Measurements from ENCODE around the gene TBX1. TPM values are rescaled to one million over a fixed set of nuclear protein-coding genes. Genes with fewer than 3 reads are reported as not detected.

The TBX1 gene
- polyA plus RNA-seq, 1 experiment, result not detected

DNA sequence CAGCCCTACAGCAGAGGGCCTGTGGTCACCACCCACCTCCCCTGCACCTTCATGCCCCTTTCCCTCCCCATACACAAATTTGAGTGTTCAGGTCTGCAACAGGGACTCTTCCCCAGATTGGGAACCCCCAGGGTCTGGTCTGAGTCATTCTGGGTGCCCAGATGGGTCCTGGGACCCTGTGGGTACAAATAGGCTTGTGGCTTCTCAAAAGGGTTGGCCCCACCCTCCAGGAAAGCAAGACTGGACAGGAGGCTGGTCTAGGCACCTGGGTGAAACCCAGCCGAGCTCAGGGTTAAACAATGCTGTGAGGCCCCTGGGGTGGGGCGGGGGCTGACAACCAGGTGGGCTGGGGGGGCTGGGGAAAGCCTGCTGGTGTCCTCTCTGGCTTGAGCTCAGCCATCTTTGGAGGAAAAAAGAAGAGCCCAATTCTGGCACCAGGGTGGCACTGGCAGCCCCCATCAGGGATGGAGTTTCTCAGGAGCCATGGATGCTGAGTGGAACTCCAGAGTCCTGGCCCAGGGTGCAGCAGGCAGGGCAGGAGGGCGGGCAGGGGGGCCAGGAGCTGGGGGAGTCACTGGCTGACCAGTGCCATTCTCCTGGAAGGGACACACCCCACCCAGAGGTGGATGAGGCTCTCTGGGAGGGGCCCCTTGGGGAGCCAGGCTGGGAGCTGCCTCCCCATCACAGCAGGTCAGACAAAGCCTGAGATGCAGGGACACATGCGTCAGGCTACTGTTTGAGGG is 45.2 kb upstream of the TBX1 start:
- ChIA-PET POLR2A (no interaction called here), CTCF (interaction anchor here (1.4 to 2.6 kb wide), 2 partner anchors 35 to 83 kb away, joined by 11 to 13 read pairs; no protein-coding TSS in a partner anchor)
- no peak for DNase-seq (ENCODE audit: low read depth)
- peaks cover 4% of the 10 kb centered on the region for H3K36me3 ChIP-seq (ENCODE audit: control insufficient read depth, insufficient read depth, low read length)
- peak overlapping the region; percentile 66 for H3K4me3 ChIP-seq (ENCODE audit: low read depth, low read length)
- H3K27me3 ChIP-seq (ENCODE audit: control insufficient read depth, insufficient read depth, low read length), result peaks cover 4% of the 10 kb centered on the region; the same call in 1 of the 2 replicates
- TF ChIP-seq, protein P1, sequence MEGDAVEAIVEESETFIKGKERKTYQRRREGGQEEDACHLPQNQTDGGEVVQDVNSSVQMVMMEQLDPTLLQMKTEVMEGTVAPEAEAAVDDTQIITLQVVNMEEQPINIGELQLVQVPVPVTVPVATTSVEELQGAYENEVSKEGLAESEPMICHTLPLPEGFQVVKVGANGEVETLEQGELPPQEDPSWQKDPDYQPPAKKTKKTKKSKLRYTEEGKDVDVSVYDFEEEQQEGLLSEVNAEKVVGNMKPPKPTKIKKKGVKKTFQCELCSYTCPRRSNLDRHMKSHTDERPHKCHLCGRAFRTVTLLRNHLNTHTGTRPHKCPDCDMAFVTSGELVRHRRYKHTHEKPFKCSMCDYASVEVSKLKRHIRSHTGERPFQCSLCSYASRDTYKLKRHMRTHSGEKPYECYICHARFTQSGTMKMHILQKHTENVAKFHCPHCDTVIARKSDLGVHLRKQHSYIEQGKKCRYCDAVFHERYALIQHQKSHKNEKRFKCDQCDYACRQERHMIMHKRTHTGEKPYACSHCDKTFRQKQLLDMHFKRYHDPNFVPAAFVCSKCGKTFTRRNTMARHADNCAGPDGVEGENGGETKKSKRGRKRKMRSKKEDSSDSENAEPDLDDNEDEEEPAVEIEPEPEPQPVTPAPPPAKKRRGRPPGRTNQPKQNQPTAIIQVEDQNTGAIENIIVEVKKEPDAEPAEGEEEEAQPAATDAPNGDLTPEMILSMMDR (IDR thresholded peaks at IDR 0.05; ENCODE audit: insufficient read depth, low read depth, low read length), result no peak

GRCh38 chr22:19716041-19716828 is 44.3 kb upstream of the TBX1 start:
- peaks cover 10% of the 10 kb centered on the region for H3K36me3 ChIP-seq (ENCODE audit: control insufficient read depth, insufficient read depth, low read length)
- no peak for DNase-seq (ENCODE audit: low read depth)
- TF ChIP-seq, protein P1 (IDR thresholded peaks at IDR 0.05; ENCODE audit: insufficient read depth, low read depth, low read length), result no peak
- ChIA-PET CTCF (interaction anchor here (0.8 to 2.6 kb wide), 6 partner anchors 27 to 194 kb away, joined by 3 to 13 read pairs (median 8); no protein-coding TSS in a partner anchor), POLR2A (no interaction called here)
- peaks cover 3% of the 10 kb centered on the region; the same call in 1 of the 2 replicates for H3K27me3 ChIP-seq (ENCODE audit: control insufficient read depth, insufficient read depth, low read length)
- no peak overlapping the region for H3K4me3 ChIP-seq (ENCODE audit: low read depth, low read length)

DNA sequence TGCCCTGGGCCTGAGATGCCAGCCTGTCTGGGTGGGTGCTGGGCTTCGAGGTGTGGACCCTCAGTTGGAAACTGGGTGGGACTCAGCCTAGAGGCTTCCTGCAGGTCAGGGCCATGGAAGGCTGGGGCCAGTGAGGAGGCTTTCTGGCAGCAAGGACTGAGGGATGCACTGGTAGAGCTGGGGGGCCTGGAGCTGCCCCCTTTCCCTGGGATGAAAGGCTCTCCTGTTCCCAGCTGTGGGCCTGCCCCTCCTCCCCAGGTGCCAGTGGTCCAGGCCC is 43.8 kb upstream of the TBX1 start:
- ChIA-PET CTCF (interaction anchor here (0.6 to 2.6 kb wide), 6 partner anchors 15 to 194 kb away, joined by 3 to 13 read pairs (median 4); no protein-coding TSS in a partner anchor), POLR2A (no interaction called here)
- DNase-seq (ENCODE audit: low read depth), result no peak
- H3K27me3 ChIP-seq (ENCODE audit: control insufficient read depth, insufficient read depth, low read length), result peaks cover 3% of the 10 kb centered on the region; the same call in 1 of the 2 replicates
- H3K36me3 ChIP-seq (ENCODE audit: control insufficient read depth, insufficient read depth, low read length), result peaks cover 13% of the 10 kb centered on the region
- TF ChIP-seq, protein P1 (IDR thresholded peaks at IDR 0.05; ENCODE audit: insufficient read depth, low read depth, low read length), result no peak
- no peak overlapping the region for H3K4me3 ChIP-seq (ENCODE audit: low read depth, low read length)

- TF ChIP-seq, protein P1 (IDR thresholded peaks at IDR 0.05; ENCODE audit: insufficient read depth, low read depth, low read length), result no peak
- Histone ChIP-seq H3K36me3 (ENCODE audit: control insufficient read depth, insufficient read depth, low read length) (peaks cover 15% of the 10 kb centered on the region), H3K27me3 (ENCODE audit: control insufficient read depth, insufficient read depth, low read length) (peaks cover 3% of the 10 kb centered on the region; the same call in 1 of the 2 replicates), H3K4me3 (ENCODE audit: low read depth, low read length) (no peak overlapping the region)
- no peak for DNase-seq (ENCODE audit: low read depth)
- CTCF ChIA-PET, result interaction anchor here (0.6 to 2.6 kb wide), 6 partner anchors 16 to 193 kb away, joined by 3 to 13 read pairs (median 4); no protein-coding TSS in a partner anchor
- POLR2A ChIA-PET, result no interaction called here
These were observed 43.4 kb upstream of the TBX1 start for GRCh38 chr22:19717181-19717580.

All from BJ (cell line).